Measurements from ENCODE around the gene RNASEH2B.

RNASEH2B gene

GRCh38 chr13:50907781-50908180 lies 1.8 kb upstream of the RNASEH2B start:
- no peak for DNase-seq (ENCODE audit: low read depth in 2 of 2)

- DNase-seq (ENCODE audit: low read depth in 2 of 2): no peak
These were observed 1.2 kb upstream of the RNASEH2B start for GRCh38 chr13:50908371-50908770.

- DNase-seq (ENCODE audit: low read depth in 2 of 2): no peak
These were observed 854 bp downstream of the RNASEH2B start for GRCh38 chr13:50910485-50910805.

- no peak for DNase-seq (ENCODE audit: low read depth in 2 of 2)
These were observed 1.6 kb downstream of the RNASEH2B start for GRCh38 chr13:50911081-50911631.

GRCh38 chr13:50911937-50912795 lies 2.6 kb downstream of the RNASEH2B start:
- peak; percentile 71 to 89 for DNase-seq (ENCODE audit: low read depth in 2 of 2)

GRCh38 chr13:50912851-50913250 lies 3.3 kb downstream of the RNASEH2B start:
- no peak for DNase-seq (ENCODE audit: low read depth in 2 of 2)

- DNase-seq (ENCODE audit: low read depth in 2 of 2): no peak
These were observed 4.6 kb downstream of the RNASEH2B start for GRCh38 chr13:50914176-50914700.

GRCh38 chr13:50914848-50915247 lies 5.3 kb downstream of the RNASEH2B start:
- DNase-seq (ENCODE audit: low read depth in 2 of 2): no peak

GRCh38 chr13:50915565-50915964 lies 6.0 kb downstream of the RNASEH2B start:
- no peak for DNase-seq (ENCODE audit: low read depth in 2 of 2)

- no peak for DNase-seq (ENCODE audit: low read depth in 2 of 2)
These were observed 7.2 kb downstream of the RNASEH2B start for GRCh38 chr13:50916701-50917184.

GRCh38 chr13:50917572-50917971 lies 8.0 kb downstream of the RNASEH2B start:
- DNase-seq (ENCODE audit: low read depth in 2 of 2): no peak

GRCh38 chr13:50918567-50918966 lies 9.0 kb downstream of the RNASEH2B start:
- no peak for DNase-seq (ENCODE audit: low read depth in 2 of 2)

GRCh38 chr13:50919277-50919676 lies 9.7 kb downstream of the RNASEH2B start:
- no peak for DNase-seq (ENCODE audit: low read depth in 2 of 2)

GRCh38 chr13:50921706-50922105 lies 12.1 kb downstream of the RNASEH2B start:
- DNase-seq (ENCODE audit: low read depth in 2 of 2): no peak

- no peak for DNase-seq (ENCODE audit: low read depth in 2 of 2)
These were observed 13.7 kb downstream of the RNASEH2B start for GRCh38 chr13:50923272-50923671.

GRCh38 chr13:50924025-50924424 lies 14.4 kb downstream of the RNASEH2B start:
- no peak for DNase-seq (ENCODE audit: low read depth in 2 of 2)

GRCh38 chr13:50927701-50928100 lies 18.1 kb downstream of the RNASEH2B start:
- DNase-seq (ENCODE audit: low read depth in 2 of 2): no peak

GRCh38 chr13:50928102-50928501 lies 18.5 kb downstream of the RNASEH2B start:
- DNase-seq (ENCODE audit: low read depth in 2 of 2): no peak

- DNase-seq (ENCODE audit: low read depth in 2 of 2): no peak
These were observed 19.3 kb downstream of the RNASEH2B start for GRCh38 chr13:50928659-50929462.

- no peak for DNase-seq (ENCODE audit: low read depth in 2 of 2)
These were observed 22.5 kb downstream of the RNASEH2B start for GRCh38 chr13:50932091-50932490.

- DNase-seq (ENCODE audit: low read depth in 2 of 2): no peak
These were observed 25.3 kb downstream of the RNASEH2B start for GRCh38 chr13:50934735-50935435.

GRCh38 chr13:50936679-50937078 lies 27.1 kb downstream of the RNASEH2B start:
- no peak for DNase-seq (ENCODE audit: low read depth in 2 of 2)

All from stimulated activated CD4-positive, alpha-beta T cell treated with anti-CD3 and anti-CD28 coated beads, Interleukin-1b, Interleukin-23, amount 100 ng/mL, for 1 hour (primary cell).